GM06990 (cell line): ENCODE data around the gene KRTAP10-2.

Source experiments
- DNase-seq: peaks from one replicate; pipeline ENCODE4 v3.0.0-alpha.2; 2011; ENCODE audit not compliant: insufficient read length; ENCODE audit errors: extremely low read depth
- H3K27me3 ChIP-seq: replicated peaks from 2 replicates; pipeline ENCODE4 v1.6.0; 2011; ENCODE audit warnings: low read length; ENCODE audit not compliant: control insufficient read depth, insufficient read depth
- H3K36me3 ChIP-seq: 2 replicates; pipeline ENCODE4 v1.5.1; 2011; ENCODE audit warnings: low read length; ENCODE audit not compliant: control insufficient read depth, insufficient read depth
- H3K4me3 ChIP-seq: replicated peaks from 2 replicates; pipeline ENCODE4 v1.5.1; 2011; ENCODE audit warnings: low read depth, mild to moderate bottlenecking, control low read depth, low read length
- CTCF ChIP-seq: IDR thresholded peaks from 2 replicates; pipeline ENCODE4 v1.5.1; 2011; ENCODE audit warnings: low read length, control low read depth, mild to moderate bottlenecking, inconsistent platforms; ENCODE audit not compliant: insufficient read depth, poor library complexity, severe bottlenecking

The KRTAP10-2 gene

GRCh38 chr21:44513389-44514217, 37.7 kb downstream of the KRTAP10-2 start:
- Histone ChIP-seq H3K4me3 (no peak overlapping the region), H3K36me3 (no peaks in the 10 kb centered on the region), H3K27me3 (no peaks in the 10 kb centered on the region; the same call in 1 of the 2 replicates)
- no peak for TF ChIP-seq CTCF
- no peak for DNase-seq

DNA sequence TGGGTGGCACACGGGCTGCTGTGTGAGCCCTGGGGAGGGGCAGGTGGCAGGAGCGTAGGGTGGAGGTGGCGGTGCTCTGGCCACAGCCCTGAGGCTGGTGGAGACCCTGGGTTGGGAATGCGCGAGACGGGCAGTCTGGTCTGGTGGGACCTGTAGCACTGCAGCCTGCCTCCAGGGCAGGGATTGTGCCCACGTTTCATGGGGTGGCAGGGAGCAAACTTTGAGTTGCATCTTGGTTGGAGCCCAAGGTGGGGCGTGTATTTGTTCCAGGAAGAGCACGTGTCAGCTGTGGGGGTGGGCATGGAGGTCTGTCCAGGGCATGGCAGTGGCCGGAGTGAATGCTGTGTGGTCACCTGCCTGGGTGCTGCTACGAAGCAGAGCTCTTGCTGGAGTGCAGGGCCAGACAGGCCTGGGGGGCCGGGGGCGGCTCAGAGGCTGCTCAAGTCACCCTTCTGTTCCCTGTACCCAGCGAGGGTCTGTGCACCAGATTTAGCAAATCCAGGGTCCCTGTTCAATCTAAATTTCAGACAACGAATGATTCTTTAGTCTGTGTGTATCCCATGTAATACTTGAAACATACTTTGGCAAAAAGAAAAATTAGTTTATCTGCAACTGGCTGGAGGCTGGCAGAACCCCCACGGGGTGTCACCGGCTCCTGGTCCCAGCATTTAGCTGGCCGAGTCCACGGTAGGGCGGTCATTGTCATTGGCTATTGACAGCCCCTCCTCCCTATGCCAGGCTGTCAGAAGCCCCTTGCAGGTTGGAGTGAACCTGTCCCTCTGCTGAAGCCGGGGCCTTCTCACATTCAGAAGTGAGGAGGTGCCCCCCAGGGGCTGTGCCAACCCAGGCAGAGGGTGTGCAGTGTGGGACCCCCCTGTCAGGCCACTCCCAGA, 38.6 kb downstream of the KRTAP10-2 start:
- Histone ChIP-seq H3K36me3 (no peaks in the 10 kb centered on the region), H3K4me3 (no peak overlapping the region), H3K27me3 (no peaks in the 10 kb centered on the region; the same call in 1 of the 2 replicates)
- no peak for TF ChIP-seq CTCF
- no peak for DNase-seq

DNA sequence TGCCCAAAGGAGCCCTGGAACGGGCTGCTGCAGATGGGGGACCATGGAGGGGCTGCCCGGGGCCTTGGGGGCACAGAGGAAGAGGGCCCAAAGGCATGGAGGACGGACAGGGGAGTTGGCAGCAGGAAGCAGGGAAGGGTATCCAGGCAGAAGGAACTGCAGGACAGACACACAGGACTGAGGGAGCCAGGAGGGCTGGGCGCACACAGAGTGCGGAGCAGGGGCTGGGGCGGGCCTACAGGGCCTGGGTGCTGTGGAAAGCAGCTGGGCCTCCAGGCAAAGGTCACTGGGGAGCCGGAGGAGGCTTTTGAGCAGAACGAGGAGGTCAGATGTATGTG, 39.4 kb downstream of the KRTAP10-2 start:
- no peak for TF ChIP-seq CTCF
- Histone ChIP-seq H3K27me3 (no peaks in the 10 kb centered on the region; the same call in 1 of the 2 replicates), H3K36me3 (no peaks in the 10 kb centered on the region), H3K4me3 (no peak overlapping the region)
- no peak for DNase-seq

- Histone ChIP-seq H3K36me3 (no peaks in the 10 kb centered on the region), H3K27me3 (no peaks in the 10 kb centered on the region; the same call in 1 of the 2 replicates), H3K4me3 (no peak overlapping the region)
- DNase-seq, result no peak
- no peak for TF ChIP-seq CTCF
These were observed 39.9 kb downstream of the KRTAP10-2 start for GRCh38 chr21:44511219-44511937.

DNA sequence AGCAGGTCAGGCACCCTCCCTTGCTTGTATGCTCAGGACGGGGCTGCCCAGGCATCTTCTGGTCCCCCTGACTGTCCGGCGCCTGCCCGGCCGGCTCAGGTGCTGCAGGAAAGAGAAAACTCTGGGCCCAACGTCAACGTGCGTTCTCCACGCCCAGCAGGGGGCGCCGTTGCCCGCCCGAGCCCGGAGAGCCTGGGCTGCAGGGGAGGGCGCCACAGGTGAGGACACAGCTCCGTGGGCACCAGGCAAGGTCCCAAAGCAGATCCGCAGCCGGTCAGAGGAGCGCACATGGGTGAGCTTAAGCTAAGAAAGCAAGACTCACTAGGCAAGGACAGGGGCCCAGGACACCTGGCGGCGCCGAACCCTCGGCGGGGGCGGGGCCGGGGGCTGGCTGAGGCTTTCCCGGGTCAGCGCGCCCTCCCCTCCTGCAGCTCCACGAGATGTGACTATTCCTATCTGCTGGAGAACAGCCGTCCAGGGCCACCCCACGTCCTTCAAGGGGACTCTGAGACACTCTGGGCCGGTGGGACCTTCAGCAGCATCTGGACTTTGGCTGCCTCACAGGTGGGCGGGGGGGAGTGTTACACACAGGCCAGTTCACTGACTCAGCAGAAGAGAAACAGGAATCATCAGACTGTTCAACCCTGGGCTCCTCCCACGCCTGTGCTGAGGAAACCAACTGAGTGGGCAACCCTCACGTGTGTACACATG, 40.6 kb downstream of the KRTAP10-2 start:
- H3K4me3 ChIP-seq, result no peak overlapping the region; the same call in 1 of the 2 replicates
- no peaks in the 10 kb centered on the region for H3K36me3 ChIP-seq
- peak; percentile 64 for DNase-seq
- peak; percentile 86 for TF ChIP-seq CTCF
- no peaks in the 10 kb centered on the region; the same call in 1 of the 2 replicates for H3K27me3 ChIP-seq
